HepG2 (cell line): ENCODE results near the gene HIVEP2. TPM values are rescaled to one million over a fixed set of nuclear protein-coding genes. Genes with fewer than 3 reads are reported as not detected.

Experiments used
- CC2D1A ChIP-seq: sonication (generic); formaldehyde crosslinking; IDR thresholded peaks from 2 replicates; pipeline ENCODE4 v1.8.1; 2023; ENCODE audit warnings: mild to moderate bottlenecking, missing genetic modification reagents
- NR2F2 ChIP-seq: IDR thresholded peaks from 2 replicates; pipeline ENCODE4 v1.6.1; 2012; ENCODE audit warnings: low read depth, inconsistent platforms, borderline replicate concordance
- POLR2AphosphoS5 ChIP-seq: IDR thresholded peaks from 2 replicates; pipeline ENCODE4 v1.6.1; 2012; ENCODE audit warnings: low read depth, low read length
- ZFYVE20 ChIP-seq: sonication (generic); formaldehyde crosslinking; IDR thresholded peaks from 2 replicates; pipeline ENCODE4 v1.8.0; 2023; ENCODE audit warnings: low read depth, mild to moderate bottlenecking, moderate library complexity, missing genetic modification reagents, borderline replicate concordance
- ZNF382 ChIP-seq: sonication (generic); formaldehyde crosslinking; IDR thresholded peaks from 2 replicates; pipeline ENCODE4 v1.5.0; 2020; ENCODE audit warnings: missing genetic modification reagents, mild to moderate bottlenecking, borderline replicate concordance
- polyA plus RNA-seq, 8 experiments: library from polyadenylated mRNA; depleted of rRNA in 3 of 8; stranded (reverse) in 7 of 8; unstranded in 1 of 8; fragments of >200 nt; fragmentation: Illumina TruSeq in 4 of 8; extraction: Trizol in 4 of 8; gene quantifications; 2 replicates each; pipeline versions ENCODE4 v1.2.1 to v1.2.3, GENCODE V29; 2011 to 2016; ENCODE audit warnings: low read depth in 4 of 8, missing spikeins in 1 of 8, mixed read lengths in 1 of 8; ENCODE audit not compliant: insufficient read depth in 1 of 8
- total RNA-seq, 5 experiments: library from RNA; depleted of rRNA; stranded (reverse); fragments of >200 nt; fragmentation: Illumina TruSeq; extraction: Trizol; gene quantifications; 2 replicates each; pipeline ENCODE4 v1.2.3, GENCODE V29; 2016; ENCODE audit warnings: low read depth in 1 of 5
- TF ChIP-seq, protein P1 (sequence below): sonication (generic); formaldehyde crosslinking; IDR thresholded peaks from 2 replicates; pipeline ENCODE4 v1.4.0; 2020; ENCODE audit warnings: missing genetic modification reagents, borderline replicate concordance
- TF ChIP-seq, protein P2 (sequence below): sonication (generic); formaldehyde crosslinking; IDR thresholded peaks from 2 replicates; pipeline ENCODE4 v1.8.1; 2022; ENCODE audit warnings: mild to moderate bottlenecking, missing genetic modification reagents
- TF ChIP-seq, protein P3 (sequence below): sonication (generic); formaldehyde crosslinking; IDR thresholded peaks from 2 replicates; pipeline ENCODE4 v1.4.0; 2020; ENCODE audit warnings: low read depth, mild to moderate bottlenecking, missing genetic modification reagents
- TF ChIP-seq, protein P4 (sequence below), 2 experiments: fragments of 450-650 bp in 1 of 2; sonication (generic) in 1 of 2; formaldehyde crosslinking; IDR thresholded peaks; 2 replicates each; pipeline versions ENCODE4 v1.5.0 to v1.8.0; 2020 to 2022; ENCODE audit warnings: mild to moderate bottlenecking in 1 of 2, missing genetic modification reagents in 1 of 2
- TF ChIP-seq, protein P5 (sequence below): sonication (generic); formaldehyde crosslinking; IDR thresholded peaks from 2 replicates; pipeline ENCODE4 v1.4.0; 2020; ENCODE audit warnings: missing genetic modification reagents
- TF ChIP-seq, protein P6 (sequence below): sonication (generic); formaldehyde crosslinking; IDR thresholded peaks from 2 replicates; pipeline ENCODE4 v1.5.1; 2020; ENCODE audit warnings: mild to moderate bottlenecking, missing genetic modification reagents, moderate library complexity

HIVEP2 gene
- total and polyA plus RNA-seq, 2 of the 13 experiments (the other 11 are each of a cell fraction or from before 2014, with no cell fraction given) = 3.4 to 12.9 TPM

DNA sequence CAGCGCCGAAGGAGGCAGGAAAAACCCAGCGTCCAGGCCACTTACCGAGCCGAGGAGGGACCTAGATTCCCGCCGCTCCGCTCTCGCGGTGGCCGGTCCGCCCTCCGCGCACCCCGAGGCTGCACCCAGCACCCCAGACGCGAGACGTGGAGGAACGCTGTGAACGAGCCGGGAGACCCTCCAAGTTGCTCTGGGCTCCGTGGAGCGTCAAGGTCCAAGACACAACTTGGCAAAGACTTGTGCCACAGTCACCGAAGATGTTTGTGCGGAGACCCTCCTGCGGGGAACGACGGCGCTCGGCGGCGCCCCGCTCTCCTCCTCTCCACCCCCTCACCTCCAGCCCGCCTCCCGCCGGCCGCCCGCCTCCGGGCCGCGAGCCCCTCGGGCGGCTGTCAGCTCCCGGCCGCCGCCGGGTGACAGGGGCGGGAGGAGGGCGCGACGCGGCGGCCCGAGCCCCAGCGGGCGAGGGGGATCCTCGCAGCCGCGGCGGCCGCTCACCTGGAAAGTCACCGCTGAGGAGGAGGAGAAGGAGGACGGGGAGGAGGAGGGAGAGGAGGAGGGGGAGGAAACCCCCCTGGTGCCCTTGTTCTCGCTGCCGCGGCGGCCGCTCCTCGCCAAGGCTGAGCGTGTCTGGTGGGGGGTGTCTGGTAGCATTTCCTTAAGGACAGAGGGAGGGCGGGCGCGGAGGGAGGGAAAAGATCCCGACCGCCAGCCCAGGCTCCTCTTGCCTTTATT, 637 bp upstream of the HIVEP2 start (continued):
- TF ChIP-seq, protein P1, sequence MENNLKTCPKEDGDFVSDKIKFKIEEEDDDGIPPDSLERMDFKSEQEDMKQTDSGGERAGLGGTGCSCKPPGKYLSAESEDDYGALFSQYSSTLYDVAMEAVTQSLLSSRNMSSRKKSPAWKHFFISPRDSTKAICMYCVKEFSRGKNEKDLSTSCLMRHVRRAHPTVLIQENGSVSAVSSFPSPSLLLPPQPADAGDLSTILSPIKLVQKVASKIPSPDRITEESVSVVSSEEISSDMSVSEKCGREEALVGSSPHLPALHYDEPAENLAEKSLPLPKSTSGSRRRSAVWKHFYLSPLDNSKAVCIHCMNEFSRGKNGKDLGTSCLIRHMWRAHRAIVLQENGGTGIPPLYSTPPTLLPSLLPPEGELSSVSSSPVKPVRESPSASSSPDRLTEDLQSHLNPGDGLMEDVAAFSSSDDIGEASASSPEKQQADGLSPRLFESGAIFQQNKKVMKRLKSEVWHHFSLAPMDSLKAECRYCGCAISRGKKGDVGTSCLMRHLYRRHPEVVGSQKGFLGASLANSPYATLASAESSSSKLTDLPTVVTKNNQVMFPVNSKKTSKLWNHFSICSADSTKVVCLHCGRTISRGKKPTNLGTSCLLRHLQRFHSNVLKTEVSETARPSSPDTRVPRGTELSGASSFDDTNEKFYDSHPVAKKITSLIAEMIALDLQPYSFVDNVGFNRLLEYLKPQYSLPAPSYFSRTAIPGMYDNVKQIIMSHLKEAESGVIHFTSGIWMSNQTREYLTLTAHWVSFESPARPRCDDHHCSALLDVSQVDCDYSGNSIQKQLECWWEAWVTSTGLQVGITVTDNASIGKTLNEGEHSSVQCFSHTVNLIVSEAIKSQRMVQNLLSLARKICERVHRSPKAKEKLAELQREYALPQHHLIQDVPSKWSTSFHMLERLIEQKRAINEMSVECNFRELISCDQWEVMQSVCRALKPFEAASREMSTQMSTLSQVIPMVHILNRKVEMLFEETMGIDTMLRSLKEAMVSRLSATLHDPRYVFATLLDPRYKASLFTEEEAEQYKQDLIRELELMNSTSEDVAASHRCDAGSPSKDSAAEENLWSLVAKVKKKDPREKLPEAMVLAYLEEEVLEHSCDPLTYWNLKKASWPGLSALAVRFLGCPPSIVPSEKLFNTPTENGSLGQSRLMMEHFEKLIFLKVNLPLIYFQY = 0 out of 2 replicates have a peak, but pooled peaks have one; percentile 13
- TF ChIP-seq, protein P2, sequence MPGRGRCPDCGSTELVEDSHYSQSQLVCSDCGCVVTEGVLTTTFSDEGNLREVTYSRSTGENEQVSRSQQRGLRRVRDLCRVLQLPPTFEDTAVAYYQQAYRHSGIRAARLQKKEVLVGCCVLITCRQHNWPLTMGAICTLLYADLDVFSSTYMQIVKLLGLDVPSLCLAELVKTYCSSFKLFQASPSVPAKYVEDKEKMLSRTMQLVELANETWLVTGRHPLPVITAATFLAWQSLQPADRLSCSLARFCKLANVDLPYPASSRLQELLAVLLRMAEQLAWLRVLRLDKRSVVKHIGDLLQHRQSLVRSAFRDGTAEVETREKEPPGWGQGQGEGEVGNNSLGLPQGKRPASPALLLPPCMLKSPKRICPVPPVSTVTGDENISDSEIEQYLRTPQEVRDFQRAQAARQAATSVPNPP (CRISPR knock-in tag) = no peak
- no peak for TF ChIP-seq ZNF382 (CRISPR knock-in tag)
- TF ChIP-seq, protein P3, sequence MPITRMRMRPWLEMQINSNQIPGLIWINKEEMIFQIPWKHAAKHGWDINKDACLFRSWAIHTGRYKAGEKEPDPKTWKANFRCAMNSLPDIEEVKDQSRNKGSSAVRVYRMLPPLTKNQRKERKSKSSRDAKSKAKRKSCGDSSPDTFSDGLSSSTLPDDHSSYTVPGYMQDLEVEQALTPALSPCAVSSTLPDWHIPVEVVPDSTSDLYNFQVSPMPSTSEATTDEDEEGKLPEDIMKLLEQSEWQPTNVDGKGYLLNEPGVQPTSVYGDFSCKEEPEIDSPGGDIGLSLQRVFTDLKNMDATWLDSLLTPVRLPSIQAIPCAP (CRISPR knock-in tag) = no peak
- TF ChIP-seq, protein P4, sequence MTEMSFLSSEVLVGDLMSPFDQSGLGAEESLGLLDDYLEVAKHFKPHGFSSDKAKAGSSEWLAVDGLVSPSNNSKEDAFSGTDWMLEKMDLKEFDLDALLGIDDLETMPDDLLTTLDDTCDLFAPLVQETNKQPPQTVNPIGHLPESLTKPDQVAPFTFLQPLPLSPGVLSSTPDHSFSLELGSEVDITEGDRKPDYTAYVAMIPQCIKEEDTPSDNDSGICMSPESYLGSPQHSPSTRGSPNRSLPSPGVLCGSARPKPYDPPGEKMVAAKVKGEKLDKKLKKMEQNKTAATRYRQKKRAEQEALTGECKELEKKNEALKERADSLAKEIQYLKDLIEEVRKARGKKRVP (CRISPR knock-in tag; IDR thresholded peaks at IDR 0.05) = 0 out of 4 replicates have a peak, but pooled peaks of 1 of the 2 experiments have one; percentile 25
- TF ChIP-seq, protein P5, sequence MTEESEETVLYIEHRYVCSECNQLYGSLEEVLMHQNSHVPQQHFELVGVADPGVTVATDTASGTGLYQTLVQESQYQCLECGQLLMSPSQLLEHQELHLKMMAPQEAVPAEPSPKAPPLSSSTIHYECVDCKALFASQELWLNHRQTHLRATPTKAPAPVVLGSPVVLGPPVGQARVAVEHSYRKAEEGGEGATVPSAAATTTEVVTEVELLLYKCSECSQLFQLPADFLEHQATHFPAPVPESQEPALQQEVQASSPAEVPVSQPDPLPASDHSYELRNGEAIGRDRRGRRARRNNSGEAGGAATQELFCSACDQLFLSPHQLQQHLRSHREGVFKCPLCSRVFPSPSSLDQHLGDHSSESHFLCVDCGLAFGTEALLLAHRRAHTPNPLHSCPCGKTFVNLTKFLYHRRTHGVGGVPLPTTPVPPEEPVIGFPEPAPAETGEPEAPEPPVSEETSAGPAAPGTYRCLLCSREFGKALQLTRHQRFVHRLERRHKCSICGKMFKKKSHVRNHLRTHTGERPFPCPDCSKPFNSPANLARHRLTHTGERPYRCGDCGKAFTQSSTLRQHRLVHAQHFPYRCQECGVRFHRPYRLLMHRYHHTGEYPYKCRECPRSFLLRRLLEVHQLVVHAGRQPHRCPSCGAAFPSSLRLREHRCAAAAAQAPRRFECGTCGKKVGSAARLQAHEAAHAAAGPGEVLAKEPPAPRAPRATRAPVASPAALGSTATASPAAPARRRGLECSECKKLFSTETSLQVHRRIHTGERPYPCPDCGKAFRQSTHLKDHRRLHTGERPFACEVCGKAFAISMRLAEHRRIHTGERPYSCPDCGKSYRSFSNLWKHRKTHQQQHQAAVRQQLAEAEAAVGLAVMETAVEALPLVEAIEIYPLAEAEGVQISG = no peak
- TF ChIP-seq POLR2AphosphoS5 = no peak
- TF ChIP-seq, protein P6, sequence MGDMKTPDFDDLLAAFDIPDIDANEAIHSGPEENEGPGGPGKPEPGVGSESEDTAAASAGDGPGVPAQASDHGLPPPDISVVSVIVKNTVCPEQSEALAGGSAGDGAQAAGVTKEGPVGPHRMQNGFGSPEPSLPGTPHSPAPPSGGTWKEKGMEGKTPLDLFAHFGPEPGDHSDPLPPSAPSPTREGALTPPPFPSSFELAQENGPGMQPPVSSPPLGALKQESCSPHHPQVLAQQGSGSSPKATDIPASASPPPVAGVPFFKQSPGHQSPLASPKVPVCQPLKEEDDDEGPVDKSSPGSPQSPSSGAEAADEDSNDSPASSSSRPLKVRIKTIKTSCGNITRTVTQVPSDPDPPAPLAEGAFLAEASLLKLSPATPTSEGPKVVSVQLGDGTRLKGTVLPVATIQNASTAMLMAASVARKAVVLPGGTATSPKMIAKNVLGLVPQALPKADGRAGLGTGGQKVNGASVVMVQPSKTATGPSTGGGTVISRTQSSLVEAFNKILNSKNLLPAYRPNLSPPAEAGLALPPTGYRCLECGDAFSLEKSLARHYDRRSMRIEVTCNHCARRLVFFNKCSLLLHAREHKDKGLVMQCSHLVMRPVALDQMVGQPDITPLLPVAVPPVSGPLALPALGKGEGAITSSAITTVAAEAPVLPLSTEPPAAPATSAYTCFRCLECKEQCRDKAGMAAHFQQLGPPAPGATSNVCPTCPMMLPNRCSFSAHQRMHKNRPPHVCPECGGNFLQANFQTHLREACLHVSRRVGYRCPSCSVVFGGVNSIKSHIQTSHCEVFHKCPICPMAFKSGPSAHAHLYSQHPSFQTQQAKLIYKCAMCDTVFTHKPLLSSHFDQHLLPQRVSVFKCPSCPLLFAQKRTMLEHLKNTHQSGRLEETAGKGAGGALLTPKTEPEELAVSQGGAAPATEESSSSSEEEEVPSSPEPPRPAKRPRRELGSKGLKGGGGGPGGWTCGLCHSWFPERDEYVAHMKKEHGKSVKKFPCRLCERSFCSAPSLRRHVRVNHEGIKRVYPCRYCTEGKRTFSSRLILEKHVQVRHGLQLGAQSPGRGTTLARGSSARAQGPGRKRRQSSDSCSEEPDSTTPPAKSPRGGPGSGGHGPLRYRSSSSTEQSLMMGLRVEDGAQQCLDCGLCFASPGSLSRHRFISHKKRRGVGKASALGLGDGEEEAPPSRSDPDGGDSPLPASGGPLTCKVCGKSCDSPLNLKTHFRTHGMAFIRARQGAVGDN (CRISPR knock-in tag) = peak; percentile 23
- TF ChIP-seq NR2F2 = no peak
- TF ChIP-seq ZFYVE20 (CRISPR knock-in tag) = 0 out of 2 replicates have a peak, but pooled peaks have one; percentile 47
- TF ChIP-seq CC2D1A (CRISPR knock-in tag) = no peak
